Ramos (cell line): ENCODE measurements around the gene TTC5.
"Not testable (repeated sequence)": the region's sequence is repeated elsewhere in the genome, so short reads cannot be mapped to it uniquely, and the experiment has no call there.

Experiments
- in situ Hi-C: fragments of 300-500 bp; cut with MboI; formaldehyde crosslinking; loops from one replicate; pipeline ENCODE4 v1.14.3; 2022; ENCODE audit warnings: low sequenced_read_pairs; ENCODE audit not compliant: unreplicated experiment

The TTC5 gene

GRCh38 chr14:20314026-20314425 is 8.3 kb upstream of the TTC5 start:
- in situ Hi-C loops, result no loop called here

DNA sequence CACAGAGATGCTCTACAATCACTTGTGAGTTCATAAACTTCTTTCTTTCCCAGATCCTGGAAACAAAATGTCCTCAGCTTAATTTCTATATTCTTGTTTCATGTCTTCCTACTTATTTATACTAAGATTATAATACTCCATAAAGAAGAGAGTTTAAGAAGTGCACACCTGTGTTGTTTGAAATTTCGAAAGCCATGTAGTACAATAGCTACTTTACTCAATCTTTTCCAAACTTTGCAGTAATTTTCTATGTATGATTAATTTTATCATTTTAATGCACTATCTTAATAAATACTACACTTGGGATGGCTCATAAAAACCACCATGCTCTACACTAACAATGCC is 300 bp upstream of the TTC5 start:
- in situ Hi-C loops, result no loop called here

- in situ Hi-C loops, result no loop called here
These were observed 3.6 kb downstream of the TTC5 start for GRCh38 chr14:20302042-20302755.

- in situ Hi-C loops, result no loop called here
These were observed 10.7 kb downstream of the TTC5 start for GRCh38 chr14:20295067-20295466.

GRCh38 chr14:20294636-20295035 is 11.1 kb downstream of the TTC5 start:
- in situ Hi-C loops, result no loop called here

GRCh38 chr14:20281998-20282397 is 23.8 kb downstream of the TTC5 start:
- in situ Hi-C loops, result not testable (repeated sequence)

GRCh38 chr14:20280265-20280664 is 25.5 kb downstream of the TTC5 start:
- in situ Hi-C loops, result not testable (repeated sequence)

DNA sequence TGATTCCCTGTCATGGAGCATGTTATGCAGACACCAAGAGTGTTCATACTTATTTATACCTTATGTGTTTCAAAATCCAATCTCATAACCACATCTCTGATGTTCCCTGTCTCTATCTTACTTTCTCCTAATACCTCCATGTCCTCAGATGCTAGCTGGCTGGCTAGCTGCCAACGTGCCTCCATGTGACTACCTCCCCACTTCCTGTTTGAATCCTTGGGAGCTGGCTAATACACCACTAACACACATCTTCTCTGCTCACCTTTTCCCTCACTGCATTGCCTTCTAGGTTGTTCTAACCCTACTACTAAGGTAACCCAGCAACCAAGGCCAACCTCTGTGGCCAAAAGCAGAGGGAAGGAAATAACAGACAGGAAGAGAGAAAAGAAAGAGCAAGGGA is 27.3 kb downstream of the TTC5 start:
- in situ Hi-C loops, result no loop called here

- in situ Hi-C loops, result no loop called here
These were observed 28.3 kb downstream of the TTC5 start for GRCh38 chr14:20277409-20277808.

- in situ Hi-C loops, result no loop called here
These were observed 31.7 kb downstream of the TTC5 start for GRCh38 chr14:20274062-20274461.

GRCh38 chr14:20264361-20264760 is 41.4 kb downstream of the TTC5 start:
- in situ Hi-C loops, result not testable (repeated sequence)

DNA sequence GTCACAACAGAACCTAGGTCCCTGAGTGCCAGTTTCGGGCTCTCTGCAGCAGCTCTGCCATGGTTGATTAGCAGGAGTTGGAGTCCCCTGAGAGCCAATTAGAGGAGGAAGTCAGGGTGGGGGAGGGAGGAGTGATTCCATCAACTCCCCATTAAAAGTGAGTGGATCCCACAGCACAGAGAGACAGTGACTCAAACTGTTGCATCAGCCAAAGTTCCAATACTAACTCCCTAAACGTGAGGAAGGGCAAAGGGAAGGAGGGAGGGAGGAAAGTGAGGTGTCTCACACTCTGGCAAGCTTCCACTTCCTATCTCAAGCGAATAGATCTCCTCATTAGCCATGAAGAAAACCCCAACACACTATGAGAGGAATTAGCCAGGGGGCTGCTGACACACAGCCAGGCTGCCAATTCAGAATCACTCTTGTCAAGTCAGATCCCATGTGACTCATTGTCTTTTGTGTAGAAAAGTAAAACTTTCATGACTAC is 43.1 kb downstream of the TTC5 start:
- in situ Hi-C loops, result no loop called here

DNA sequence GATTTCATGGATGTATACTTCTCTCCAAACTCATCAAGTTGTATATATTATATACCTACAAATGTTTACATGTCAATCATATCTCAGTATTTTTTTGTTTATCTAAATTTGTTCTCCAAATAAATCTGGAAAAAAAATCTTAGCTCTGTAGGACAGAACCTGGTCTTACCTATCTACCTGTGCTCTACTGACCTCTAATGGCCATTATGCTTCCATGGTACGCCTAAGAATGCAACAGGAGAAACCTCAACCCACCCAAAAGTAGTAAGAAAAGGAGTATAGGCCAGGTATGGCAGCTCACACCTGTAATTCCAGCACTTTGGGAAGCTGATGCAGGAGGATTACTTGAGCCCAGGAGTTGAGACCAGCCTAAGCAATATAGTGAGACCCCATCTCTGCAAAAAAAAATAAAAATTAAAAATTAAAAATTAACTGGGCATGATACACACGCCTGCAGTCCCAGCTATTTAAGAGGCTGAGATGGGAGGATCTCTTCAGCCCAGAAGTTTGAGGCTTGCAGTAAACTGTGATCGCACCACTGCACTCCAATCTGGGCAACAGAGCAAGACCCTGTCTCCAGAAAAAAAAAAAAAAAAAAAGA is 58.0 kb downstream of the TTC5 start:
- in situ Hi-C loops, result no loop called here
